NT2/D1 (cell line): ENCODE data around the gene MEAF6.
"Not testable (repeated sequence)": the region's sequence is repeated elsewhere in the genome, so short reads cannot be mapped to it uniquely, and the experiment has no call there.

Source experiments
- DNase-seq: peaks from one replicate; pipeline ENCODE4 v3.0.0-alpha.2; 2011; ENCODE audit warnings: low read depth, low spot score
- H3K27me3 ChIP-seq: 2 replicates; pipeline ENCODE4 v1.6.0; 2011; ENCODE audit warnings: mild to moderate bottlenecking; ENCODE audit not compliant: insufficient read length, insufficient read depth
- H3K36me3 ChIP-seq: 2 replicates; pipeline ENCODE4 v1.6.1; 2011; ENCODE audit warnings: mild to moderate bottlenecking, low read length, mixed read lengths; ENCODE audit not compliant: insufficient read depth, insufficient read length
- H3K4me1 ChIP-seq: 2 replicates; pipeline ENCODE4 v1.5.1; 2011; ENCODE audit not compliant: insufficient read depth, insufficient read length
- H3K4me3 ChIP-seq: 2 replicates; pipeline ENCODE4 v1.5.1; 2011; ENCODE audit warnings: low read depth; ENCODE audit not compliant: insufficient read length
- H3K9ac ChIP-seq: 2 replicates; pipeline ENCODE4 v1.6.0; 2011; ENCODE audit warnings: low read depth; ENCODE audit not compliant: insufficient read length
- H3K9me3 ChIP-seq: 2 replicates; pipeline ENCODE4 v1.5.1; 2011; ENCODE audit warnings: mild to moderate bottlenecking, low read length; ENCODE audit not compliant: insufficient read depth
- SUZ12 ChIP-seq: IDR thresholded peaks from 2 replicates; pipeline ENCODE4 v1.6.1; 2011; ENCODE audit not compliant: insufficient read length, insufficient read depth; ENCODE audit errors: extremely low read depth
- YY1 ChIP-seq: IDR thresholded peaks from 2 replicates; pipeline ENCODE4 v1.6.1; 2011; ENCODE audit not compliant: insufficient read length, insufficient read depth
- ZNF274 ChIP-seq: IDR thresholded peaks from 2 replicates; pipeline ENCODE4 v1.6.1; 2011; ENCODE audit warnings: mild to moderate bottlenecking, low read depth, low read length

Gene MEAF6

GRCh38 chr1:37544530-37544929 is 30.0 kb upstream of the MEAF6 start:
- Histone ChIP-seq H3K9ac (no peak overlapping the region), H3K4me3 (no peak overlapping the region), H3K36me3 (peaks cover 81% of the 10 kb centered on the region), H3K4me1 (no peaks in the 10 kb centered on the region), H3K9me3 (no peaks in the 10 kb centered on the region), H3K27me3 (no peaks in the 10 kb centered on the region)
- DNase-seq, result no peak
- TF ChIP-seq ZNF274 (no peak), YY1 (no peak), SUZ12 (no peak)

- no peak for DNase-seq
- Histone ChIP-seq H3K36me3 (peaks cover 84% of the 10 kb centered on the region), H3K9ac (no peak overlapping the region), H3K9me3 (no peaks in the 10 kb centered on the region), H3K4me1 (peaks cover 4% of the 10 kb centered on the region), H3K27me3 (no peaks in the 10 kb centered on the region), H3K4me3 (no peak overlapping the region)
- no peak for TF ChIP-seq ZNF274
- no peak for TF ChIP-seq SUZ12
These were observed 25.6 kb upstream of the MEAF6 start for GRCh38 chr1:37540036-37540785.

- H3K4me3 ChIP-seq, H3K27me3 ChIP-seq, H3K4me1 ChIP-seq, H3K9me3 ChIP-seq, DNase-seq, H3K9ac ChIP-seq: not testable (repeated sequence)
- H3K36me3 ChIP-seq, result peaks cover 75% of the 10 kb centered on the region
These were observed 24.6 kb upstream of the MEAF6 start for GRCh38 chr1:37539154-37539553.

GRCh38 chr1:37537378-37537777 is 22.8 kb upstream of the MEAF6 start:
- Histone ChIP-seq H3K27me3 (no peaks in the 10 kb centered on the region), H3K9me3 (no peaks in the 10 kb centered on the region), H3K36me3 (peaks cover 69% of the 10 kb centered on the region), H3K9ac (no peak overlapping the region), H3K4me1 (peaks cover 4% of the 10 kb centered on the region), H3K4me3 (no peak overlapping the region)
- TF ChIP-seq YY1 (no peak), SUZ12 (no peak), ZNF274 (no peak)
- no peak for DNase-seq

GRCh38 chr1:37533317-37534093 is 18.9 kb upstream of the MEAF6 start:
- no peak for TF ChIP-seq ZNF274
- H3K4me1 ChIP-seq, result peaks cover 4% of the 10 kb centered on the region

GRCh38 chr1:37532418-37533156 is 18.0 kb upstream of the MEAF6 start:
- not testable (repeated sequence) for H3K9me3 ChIP-seq, H3K9ac ChIP-seq, H3K4me3 ChIP-seq, H3K27me3 ChIP-seq, H3K4me1 ChIP-seq, DNase-seq
- peaks cover 28% of the 10 kb centered on the region for H3K36me3 ChIP-seq

More at GRCh38 chr1:37533317-37534093, 18.9 kb upstream of the MEAF6 start:
- H3K4me3 ChIP-seq, result no peak overlapping the region
- DNase-seq, result no peak
- no peaks in the 10 kb centered on the region for H3K27me3 ChIP-seq
- H3K9ac ChIP-seq, result no peak overlapping the region
- H3K36me3 ChIP-seq, result peaks cover 36% of the 10 kb centered on the region
- no peaks in the 10 kb centered on the region for H3K9me3 ChIP-seq

GRCh38 chr1:37529888-37530287 is 15.3 kb upstream of the MEAF6 start:
- not testable (repeated sequence) for H3K9ac ChIP-seq, H3K9me3 ChIP-seq, H3K4me1 ChIP-seq, H3K4me3 ChIP-seq, DNase-seq, H3K36me3 ChIP-seq, H3K27me3 ChIP-seq
